A673 (cell line): Measurements from ENCODE around the gene CEMIP2.

Experiments used
- EZH2 ChIP-seq: fragments of 200-600 bp; sonication (generic); IDR thresholded peaks from 2 replicates; pipeline ENCODE4 v1.6.1; 2017; ENCODE audit warnings: borderline replicate concordance, low read depth, mild to moderate bottlenecking, mixed read lengths, antibody characterized with exemption, low read length; ENCODE audit not compliant: poor library complexity, severe bottlenecking
- TF ChIP-seq, protein P1 (sequence below): fragments of 300-800, 200-600 bp; sonication (generic); conservative IDR thresholded peaks from 2 replicates; pipeline ENCODE4 v1.5.1; 2017; ENCODE audit warnings: low read depth, mild to moderate bottlenecking, antibody characterized with exemption, low read length, moderate library complexity, mixed read lengths

DNA sequence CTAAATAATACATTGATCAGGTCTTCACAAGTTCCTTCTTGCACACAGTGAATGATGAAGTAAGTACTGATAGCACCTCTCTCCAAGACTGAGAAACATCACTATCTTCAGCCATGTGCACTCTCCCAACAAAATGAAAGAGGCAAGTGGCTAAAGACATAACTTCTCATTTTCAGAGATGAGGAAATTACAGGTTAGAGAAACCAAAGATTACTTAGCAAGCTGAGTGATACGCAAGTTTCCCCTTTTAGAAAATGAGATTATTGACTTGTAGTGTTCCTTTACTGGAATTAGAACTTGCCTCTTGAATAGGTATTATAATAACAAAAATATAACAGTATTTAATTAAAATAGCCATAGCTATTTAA, 21.6 kb downstream of the CEMIP2 start:
- TF ChIP-seq, protein P1, sequence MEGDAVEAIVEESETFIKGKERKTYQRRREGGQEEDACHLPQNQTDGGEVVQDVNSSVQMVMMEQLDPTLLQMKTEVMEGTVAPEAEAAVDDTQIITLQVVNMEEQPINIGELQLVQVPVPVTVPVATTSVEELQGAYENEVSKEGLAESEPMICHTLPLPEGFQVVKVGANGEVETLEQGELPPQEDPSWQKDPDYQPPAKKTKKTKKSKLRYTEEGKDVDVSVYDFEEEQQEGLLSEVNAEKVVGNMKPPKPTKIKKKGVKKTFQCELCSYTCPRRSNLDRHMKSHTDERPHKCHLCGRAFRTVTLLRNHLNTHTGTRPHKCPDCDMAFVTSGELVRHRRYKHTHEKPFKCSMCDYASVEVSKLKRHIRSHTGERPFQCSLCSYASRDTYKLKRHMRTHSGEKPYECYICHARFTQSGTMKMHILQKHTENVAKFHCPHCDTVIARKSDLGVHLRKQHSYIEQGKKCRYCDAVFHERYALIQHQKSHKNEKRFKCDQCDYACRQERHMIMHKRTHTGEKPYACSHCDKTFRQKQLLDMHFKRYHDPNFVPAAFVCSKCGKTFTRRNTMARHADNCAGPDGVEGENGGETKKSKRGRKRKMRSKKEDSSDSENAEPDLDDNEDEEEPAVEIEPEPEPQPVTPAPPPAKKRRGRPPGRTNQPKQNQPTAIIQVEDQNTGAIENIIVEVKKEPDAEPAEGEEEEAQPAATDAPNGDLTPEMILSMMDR: no peak
- no peak for TF ChIP-seq EZH2
